Smooth muscle cell (in vitro differentiated cells): ENCODE results near the gene DPEP1. TPM values are rescaled to one million over a fixed set of nuclear protein-coding genes. Genes with fewer than 3 reads are reported as not detected.

ENCODE experiments used
- DNase-seq: peaks from one replicate; lab custom pipeline; 2025; ENCODE audit not compliant: unreplicated experiment; lab: John Stamatoyannopoulos, UW
- H2AFZ ChIP-seq: fragments of 200-600 bp; sonication (generic); 2 replicates; pipeline ENCODE4 v1.6.0; 2016; ENCODE audit warnings: antibody characterized with exemption, low read depth, mild to moderate bottlenecking
- H3F3A ChIP-seq: fragments of 200-600 bp; sonication (generic); 2 replicates; pipeline ENCODE4 v1.6.0; 2017; ENCODE audit warnings: antibody characterized with exemption, low read depth
- H3K27ac ChIP-seq: fragments of 200-600 bp; sonication (generic); 2 replicates; pipeline ENCODE4 v1.5.1; 2016; ENCODE audit warnings: low read depth, mild to moderate bottlenecking
- H3K27me3 ChIP-seq: fragments of 200-600 bp; sonication (generic); 2 replicates; pipeline ENCODE4 v1.6.1; 2016; ENCODE audit warnings: low read depth, mild to moderate bottlenecking
- H3K36me3 ChIP-seq: fragments of 200-600 bp; sonication (generic); 2 replicates; pipeline ENCODE4 v1.5.1; 2016; ENCODE audit warnings: low read depth
- H3K4me1 ChIP-seq: fragments of 200-600 bp; sonication (generic); 2 replicates; pipeline ENCODE4 v1.5.1; 2016; ENCODE audit warnings: low read depth
- H3K4me2 ChIP-seq: fragments of 200-600 bp; sonication (generic); 2 replicates; pipeline ENCODE4 v1.6.0; 2016; ENCODE audit warnings: mild to moderate bottlenecking
- H3K4me3 ChIP-seq: fragments of 200-600 bp; sonication (generic); 2 replicates; pipeline ENCODE4 v1.5.1; 2016; ENCODE audit warnings: mild to moderate bottlenecking
- H3K79me2 ChIP-seq: fragments of 200-600 bp; sonication (generic); 2 replicates; pipeline ENCODE4 v1.6.0; 2016; ENCODE audit warnings: low read depth, mild to moderate bottlenecking
- H3K9ac ChIP-seq: fragments of 200-600 bp; sonication (generic); 2 replicates; pipeline ENCODE4 v1.6.0; 2016; ENCODE audit warnings: low read depth
- H3K9me3 ChIP-seq: fragments of 200-600 bp; sonication (generic); replicated peaks from 2 replicates; pipeline ENCODE4 v1.5.1; 2016; ENCODE audit warnings: low read depth
- H4K20me1 ChIP-seq: fragments of 200-600 bp; sonication (generic); 2 replicates; pipeline ENCODE4 v1.6.0; 2016; ENCODE audit warnings: low read depth
- CTCF ChIP-seq: fragments of 200-600 bp; sonication (generic); IDR thresholded peaks from 2 replicates; pipeline ENCODE4 v1.5.1; 2017; ENCODE audit warnings: borderline replicate concordance, mild to moderate bottlenecking, antibody characterized with exemption; ENCODE audit not compliant: insufficient read depth, poor library complexity, severe bottlenecking
- WGBS: methylation state at CpG from one replicate; pipeline ENCODE4 v1.1.7; 2016; ENCODE audit warnings: low lambda C conversion rate; 5-methylcytosine and 5-hydroxymethylcytosine counted together
- polyA plus RNA-seq: library from polyadenylated mRNA; unstranded; fragments of >200 nt; fragmentation: Nextera tagmentation; extraction: Ambion mirVana; gene quantifications from 2 replicates; pipeline ENCODE4 v1.2.1, GENCODE V29; 2016
- total RNA-seq: library from RNA; depleted of rRNA; stranded (reverse); fragments of >200 nt; gene quantifications from 2 replicates; pipeline ENCODE4 v1.2.3, GENCODE V29; 2014

DPEP1 gene
- total and polyA plus RNA-seq, 2 experiments from 2014 or later, result not detected

- no peaks in the 10 kb centered on the region for H3K36me3 ChIP-seq
- 91% methylated on average over 15 of the region's 15 CpGs for WGBS
- H4K20me1 ChIP-seq, result no peaks in the 10 kb centered on the region
- no peaks in the 10 kb centered on the region for H3F3A ChIP-seq
- peaks cover 6% of the 10 kb centered on the region for H3K4me1 ChIP-seq
- no peak overlapping the region for H3K4me2 ChIP-seq
- DNase-seq, result no peak
- peaks cover 25% of the 10 kb centered on the region for H3K27me3 ChIP-seq
- H3K4me3 ChIP-seq, result no peak overlapping the region
- no peaks in the 10 kb centered on the region for H3K79me2 ChIP-seq
- no peak for TF ChIP-seq CTCF
- H3K9ac ChIP-seq, result no peak overlapping the region
- H2AFZ ChIP-seq, result no peak overlapping the region
- no peak overlapping the region for H3K27ac ChIP-seq
- no peaks in the 10 kb centered on the region for H3K9me3 ChIP-seq
Observed at GRCh38 chr16:89579351-89579750, 34.1 kb upstream of the DPEP1 start.

GRCh38 chr16:89581045-89581695 lies 32.3 kb upstream of the DPEP1 start:
- H3K36me3 ChIP-seq, result no peaks in the 10 kb centered on the region
- peak; percentile 57 for DNase-seq
- no peak overlapping the region for H3K4me3 ChIP-seq
- no peaks in the 10 kb centered on the region for H4K20me1 ChIP-seq
- H3K9ac ChIP-seq, result no peak overlapping the region
- peak overlapping the region; percentile 52 for H3K27ac ChIP-seq
- no peak overlapping the region for H2AFZ ChIP-seq
- H3K4me1 ChIP-seq, result no peaks in the 10 kb centered on the region
- no peak overlapping the region for H3K4me2 ChIP-seq
- H3K27me3 ChIP-seq, result peaks cover 12% of the 10 kb centered on the region
- no peaks in the 10 kb centered on the region for H3F3A ChIP-seq
- WGBS, result 45% methylated on average over 33 of the region's 33 CpGs
- no peaks in the 10 kb centered on the region for H3K79me2 ChIP-seq
- TF ChIP-seq CTCF, result no peak
- no peaks in the 10 kb centered on the region for H3K9me3 ChIP-seq

GRCh38 chr16:89581861-89582563 lies 31.4 kb upstream of the DPEP1 start:
- Histone ChIP-seq H3F3A (no peaks in the 10 kb centered on the region), H3K4me3 (no peak overlapping the region), H3K4me2 (no peak overlapping the region), H2AFZ (no peak overlapping the region), H3K27ac (peak overlapping the region; percentile 22), H3K4me1 (no peaks in the 10 kb centered on the region), H4K20me1 (no peaks in the 10 kb centered on the region), H3K36me3 (no peaks in the 10 kb centered on the region), H3K79me2 (no peaks in the 10 kb centered on the region), H3K9me3 (no peaks in the 10 kb centered on the region), H3K27me3 (peaks cover 3% of the 10 kb centered on the region), H3K9ac (no peak overlapping the region)
- no peak for TF ChIP-seq CTCF
- 79% methylated on average over 15 of the region's 15 CpGs for WGBS
- no peak for DNase-seq
